ENCODE results near the gene CATSPERD. TPM values are rescaled to one million over a fixed set of nuclear protein-coding genes. Genes with fewer than 3 reads are reported as not detected.

The CATSPERD gene
- total RNA-seq, 2 donors from 2014 or later, result not detected

DNA sequence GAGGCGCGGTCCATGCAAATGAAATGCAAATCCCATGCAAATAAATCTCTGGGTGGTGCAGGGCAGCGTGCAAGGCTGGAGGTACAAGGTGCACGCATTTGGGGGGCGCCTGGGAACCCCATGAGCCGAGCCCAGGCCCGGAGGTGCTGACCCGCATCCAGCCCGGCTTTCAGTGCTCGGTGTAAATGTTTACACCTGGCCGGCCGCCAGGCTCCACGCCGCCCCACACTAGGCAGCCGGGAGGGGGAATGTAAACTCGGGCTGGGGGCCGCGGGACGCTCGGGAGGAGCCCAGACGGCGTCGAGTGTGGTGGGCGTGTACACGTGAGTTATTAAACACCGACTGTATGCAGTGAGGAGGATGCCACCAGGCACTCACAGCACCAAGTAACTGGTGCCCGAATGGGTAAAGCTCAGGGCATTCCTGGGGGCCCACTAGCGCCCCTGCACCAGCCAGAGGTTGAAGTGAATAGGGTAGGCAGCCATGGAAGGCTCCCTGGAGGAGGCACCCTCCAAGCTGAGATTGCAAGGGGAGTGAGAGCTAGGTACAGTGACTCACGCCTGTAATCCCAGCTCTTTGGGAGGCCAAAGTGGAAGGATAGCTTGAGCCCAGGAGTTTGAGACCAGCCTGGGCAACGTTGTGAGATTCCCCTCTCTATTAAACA, 101.9 kb downstream of the CATSPERD start:
- intact Hi-C loops (cut with DNase I), result no loop called here
- ATAC-seq, result no peak

DNA sequence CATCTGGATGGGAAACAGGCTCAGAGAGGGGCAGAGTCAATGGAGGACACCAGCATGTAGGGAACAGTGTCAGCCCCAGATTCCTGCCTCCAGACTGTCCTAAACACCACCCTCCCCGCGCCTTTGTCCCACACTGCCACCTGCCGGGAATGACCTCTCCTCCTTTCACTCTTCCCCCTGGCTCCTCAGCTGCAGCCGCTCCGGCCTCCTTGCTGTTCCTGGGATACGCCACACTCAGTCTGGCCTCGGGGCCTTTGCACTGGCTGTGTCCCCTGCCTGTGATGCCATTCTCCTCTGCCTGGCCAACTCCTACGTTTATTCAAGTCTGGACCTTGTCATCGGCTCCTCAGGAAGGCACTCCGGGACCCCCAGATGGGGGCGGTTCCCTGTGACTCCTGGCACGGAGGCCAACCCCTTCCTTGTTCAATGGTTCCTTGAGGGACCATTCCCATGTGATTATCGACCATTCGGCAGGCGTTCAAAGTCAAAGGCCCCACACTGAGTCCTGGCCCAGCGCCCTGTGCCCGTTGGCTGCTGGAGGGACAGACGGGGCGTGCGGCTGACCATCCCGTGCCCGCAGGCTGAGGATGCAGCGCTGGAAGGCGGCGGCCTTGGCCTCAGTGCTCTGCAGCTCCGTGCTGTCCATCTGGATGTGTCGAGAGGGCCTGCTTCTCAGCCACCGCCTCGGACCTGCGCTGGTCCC, 103.3 kb downstream of the CATSPERD start:
- ATAC-seq (no peak), DNase-seq (peak in 3 of 4 donors; percentile 28 to 47 (median 29))
- Histone ChIP-seq H3K9me3 (no peaks in the 10 kb centered on the region), H3K4me1 (peaks cover 37% of the 10 kb centered on the region), H3K4me3 (no peak overlapping the region), H3K27me3 (no peaks in the 10 kb centered on the region), H3K36me3 (replicated peaks in 1 of 2; ENCODE audit: insufficient read depth in 1 of 2, low read depth in 2 of 2) (no peaks in the 10 kb centered on the region), H3K27ac (no peak overlapping the region)
- TF ChIP-seq, protein P1, sequence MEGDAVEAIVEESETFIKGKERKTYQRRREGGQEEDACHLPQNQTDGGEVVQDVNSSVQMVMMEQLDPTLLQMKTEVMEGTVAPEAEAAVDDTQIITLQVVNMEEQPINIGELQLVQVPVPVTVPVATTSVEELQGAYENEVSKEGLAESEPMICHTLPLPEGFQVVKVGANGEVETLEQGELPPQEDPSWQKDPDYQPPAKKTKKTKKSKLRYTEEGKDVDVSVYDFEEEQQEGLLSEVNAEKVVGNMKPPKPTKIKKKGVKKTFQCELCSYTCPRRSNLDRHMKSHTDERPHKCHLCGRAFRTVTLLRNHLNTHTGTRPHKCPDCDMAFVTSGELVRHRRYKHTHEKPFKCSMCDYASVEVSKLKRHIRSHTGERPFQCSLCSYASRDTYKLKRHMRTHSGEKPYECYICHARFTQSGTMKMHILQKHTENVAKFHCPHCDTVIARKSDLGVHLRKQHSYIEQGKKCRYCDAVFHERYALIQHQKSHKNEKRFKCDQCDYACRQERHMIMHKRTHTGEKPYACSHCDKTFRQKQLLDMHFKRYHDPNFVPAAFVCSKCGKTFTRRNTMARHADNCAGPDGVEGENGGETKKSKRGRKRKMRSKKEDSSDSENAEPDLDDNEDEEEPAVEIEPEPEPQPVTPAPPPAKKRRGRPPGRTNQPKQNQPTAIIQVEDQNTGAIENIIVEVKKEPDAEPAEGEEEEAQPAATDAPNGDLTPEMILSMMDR (IDR thresholded peaks at IDR 0.05), result peak in 4 of 7 experiments; percentile 26 to 35 (median 32)
- TF ChIP-seq POLR2A (IDR thresholded peaks at IDR 0.05), result no peak
- intact Hi-C loops (cut with DNase I), result no loop called here
- WGBS, 2 donors, result 72 to 80% methylated on average over 11 to 30 of the region's 30 CpGs

More for the DNA sequence above, 101.9 kb downstream of the CATSPERD start:
- WGBS, 2 donors, result 20 to 36% methylated on average over 18 to 30 of the region's 30 CpGs
- Histone ChIP-seq H3K9me3 (no peaks in the 10 kb centered on the region), H3K4me1 (peaks cover 31% of the 10 kb centered on the region), H3K36me3 (replicated peaks in 1 of 2; ENCODE audit: insufficient read depth in 1 of 2, low read depth in 2 of 2) (no peaks in the 10 kb centered on the region), H3K27me3 (no peaks in the 10 kb centered on the region), H3K27ac (no peak overlapping the region), H3K4me3 (no peak overlapping the region)
- DNase-seq, result peak in 3 of 4 donors; percentile 38 to 64 (median 53)
- TF ChIP-seq, protein P1 (IDR thresholded peaks at IDR 0.05), result no peak
- TF ChIP-seq POLR2A (IDR thresholded peaks at IDR 0.05), result no peak

DNA sequence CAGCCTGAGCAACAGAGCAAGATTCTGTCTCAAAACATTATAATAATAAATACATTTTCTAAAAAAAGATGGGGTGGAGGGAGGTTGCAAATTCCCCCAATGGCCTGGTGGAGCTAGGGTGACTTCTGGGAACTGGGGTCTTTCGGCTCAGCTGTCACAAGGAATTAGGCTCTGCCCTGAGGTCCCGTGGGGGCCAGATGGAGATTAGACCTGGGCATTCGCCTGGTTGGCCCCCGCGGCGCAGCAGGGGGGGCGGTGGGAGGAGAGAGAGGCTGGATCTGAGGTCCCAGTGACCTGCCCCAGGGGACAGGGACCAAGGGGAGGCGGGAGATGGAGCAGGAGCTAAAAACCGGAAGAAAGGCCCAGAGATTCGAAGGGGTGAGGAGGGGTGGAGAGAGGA, 104.3 kb downstream of the CATSPERD start:
- TF ChIP-seq, protein P1 (IDR thresholded peaks at IDR 0.05), result no peak
- no peak for TF ChIP-seq POLR2A (IDR thresholded peaks at IDR 0.05)
- ATAC-seq (no peak), DNase-seq (no peak)
- Histone ChIP-seq H3K4me3 (no peak overlapping the region), H3K27me3 (no peaks in the 10 kb centered on the region), H3K4me1 (peaks cover 44% of the 10 kb centered on the region), H3K9me3 (no peaks in the 10 kb centered on the region), H3K36me3 (replicated peaks in 1 of 2; ENCODE audit: insufficient read depth in 1 of 2, low read depth in 2 of 2) (no peaks in the 10 kb centered on the region), H3K27ac (no peak overlapping the region)
- intact Hi-C loops (cut with DNase I), result no loop called here
- 83 to 92% methylated on average over 10 of the region's 10 CpGs for WGBS, 2 donors

DNA sequence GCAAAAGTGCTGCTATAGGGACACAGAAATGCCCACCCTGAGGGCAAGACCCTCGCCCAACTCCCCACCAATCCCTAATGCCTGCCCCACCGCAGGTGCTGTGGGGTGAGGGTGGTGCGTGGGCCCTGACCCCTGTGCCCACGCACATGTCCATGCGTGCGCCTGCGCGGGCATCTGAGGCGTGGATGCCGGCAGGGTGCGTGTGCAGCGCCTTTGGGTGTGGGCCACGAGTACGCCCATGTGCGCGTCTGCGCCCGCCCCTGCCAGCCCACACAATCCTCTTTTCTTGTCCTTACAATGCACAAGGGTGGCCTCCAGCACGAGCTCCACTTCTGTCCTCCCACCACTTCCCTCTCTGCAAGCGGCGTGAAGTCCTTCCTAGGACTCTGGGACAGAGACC, 104.7 kb downstream of the CATSPERD start:
- TF ChIP-seq, protein P1 (IDR thresholded peaks at IDR 0.05), result no peak
- TF ChIP-seq POLR2A (IDR thresholded peaks at IDR 0.05), result no peak
- no peaks in the 10 kb centered on the region for H3K9me3 ChIP-seq
- H3K27ac ChIP-seq, result no peak overlapping the region
- no peak for DNase-seq
- no peaks in the 10 kb centered on the region for H3K27me3 ChIP-seq
- no peak for ATAC-seq
- no peak overlapping the region for H3K4me3 ChIP-seq
- peaks cover 44% of the 10 kb centered on the region for H3K4me1 ChIP-seq
- intact Hi-C loops (cut with DNase I), result no loop called here
- no peaks in the 10 kb centered on the region for H3K36me3 ChIP-seq (replicated peaks in 1 of 2; ENCODE audit: insufficient read depth in 1 of 2, low read depth in 2 of 2)
- WGBS, 2 donors, result 92 to 96% methylated on average over 18 of the region's 21 CpGs

Measured in body of pancreas (tissue), 4 donors.